OCI-M1 (cell line): ENCODE measurements around the gene SPIRE2.
"Not testable (repeated sequence)": the region's sequence is repeated elsewhere in the genome, so short reads cannot be mapped to it uniquely, and the experiment has no call there.

ENCODE experiments used
- DNase-seq: peaks from one replicate; lab custom pipeline; 2025; lab: John Stamatoyannopoulos, UW

SPIRE2 gene

GRCh38 chr16:89867918-89868317, 39.6 kb downstream of the SPIRE2 start:
- no peak for DNase-seq

GRCh38 chr16:89869911-89870310, 41.6 kb downstream of the SPIRE2 start:
- DNase-seq, result no peak

- DNase-seq, result no peak
These were observed 42.2 kb downstream of the SPIRE2 start for GRCh38 chr16:89870440-89870839.

GRCh38 chr16:89871895-89872294, 43.6 kb downstream of the SPIRE2 start:
- DNase-seq, result no peak

- DNase-seq, result peak; percentile 96
These were observed 45.1 kb downstream of the SPIRE2 start, which contains the start of gene TCF25 for GRCh38 chr16:89873109-89873971. Gene TCF25, plus strand, starts transcription at chr16:89873592. Its CDS starts 76 bp downstream, at chr16:89873668.

GRCh38 chr16:89873972-89874689, 45.9 kb downstream of the SPIRE2 start:
- peak; percentile 98 for DNase-seq

GRCh38 chr16:89879123-89879522, 50.8 kb downstream of the SPIRE2 start:
- DNase-seq, result not testable (repeated sequence)

- no peak for DNase-seq
These were observed 52.4 kb downstream of the SPIRE2 start for GRCh38 chr16:89880477-89881367.

- DNase-seq, result no peak
These were observed 53.1 kb downstream of the SPIRE2 start for GRCh38 chr16:89881368-89881730.

- no peak for DNase-seq
These were observed 55.2 kb downstream of the SPIRE2 start for GRCh38 chr16:89883346-89884040.

GRCh38 chr16:89884041-89884421, 55.8 kb downstream of the SPIRE2 start:
- no peak for DNase-seq

- DNase-seq, result no peak
These were observed 59.0 kb downstream of the SPIRE2 start for GRCh38 chr16:89887243-89887642.

GRCh38 chr16:89890200-89890599, 61.9 kb downstream of the SPIRE2 start:
- DNase-seq, result no peak

GRCh38 chr16:89890886-89891657, 62.8 kb downstream of the SPIRE2 start:
- no peak for DNase-seq

- no peak for DNase-seq
These were observed 63.9 kb downstream of the SPIRE2 start for GRCh38 chr16:89892055-89892630.

- DNase-seq, result no peak
These were observed 64.4 kb downstream of the SPIRE2 start for GRCh38 chr16:89892635-89893034.

- DNase-seq, result no peak
These were observed 65.6 kb downstream of the SPIRE2 start for GRCh38 chr16:89893642-89894548.

- no peak for DNase-seq
These were observed 67.4 kb downstream of the SPIRE2 start for GRCh38 chr16:89895482-89896250.

GRCh38 chr16:89897204-89897603, 68.9 kb downstream of the SPIRE2 start:
- DNase-seq, result no peak
